ENCODE results near the gene ANP32E. TPM values are rescaled to one million over a fixed set of nuclear protein-coding genes. Genes with fewer than 3 reads are reported as not detected.
A peak's percentile ranks its signal among the peaks of the same experiment; 100 is the strongest.
"Not testable (repeated sequence)": the region's sequence is repeated elsewhere in the genome, so short reads cannot be mapped to it uniquely, and the experiment has no call there.

The ANP32E gene
- total RNA-seq, 4 donors from 2014 or later, result 15.1 to 44.9 (median 24.9) TPM

DNA sequence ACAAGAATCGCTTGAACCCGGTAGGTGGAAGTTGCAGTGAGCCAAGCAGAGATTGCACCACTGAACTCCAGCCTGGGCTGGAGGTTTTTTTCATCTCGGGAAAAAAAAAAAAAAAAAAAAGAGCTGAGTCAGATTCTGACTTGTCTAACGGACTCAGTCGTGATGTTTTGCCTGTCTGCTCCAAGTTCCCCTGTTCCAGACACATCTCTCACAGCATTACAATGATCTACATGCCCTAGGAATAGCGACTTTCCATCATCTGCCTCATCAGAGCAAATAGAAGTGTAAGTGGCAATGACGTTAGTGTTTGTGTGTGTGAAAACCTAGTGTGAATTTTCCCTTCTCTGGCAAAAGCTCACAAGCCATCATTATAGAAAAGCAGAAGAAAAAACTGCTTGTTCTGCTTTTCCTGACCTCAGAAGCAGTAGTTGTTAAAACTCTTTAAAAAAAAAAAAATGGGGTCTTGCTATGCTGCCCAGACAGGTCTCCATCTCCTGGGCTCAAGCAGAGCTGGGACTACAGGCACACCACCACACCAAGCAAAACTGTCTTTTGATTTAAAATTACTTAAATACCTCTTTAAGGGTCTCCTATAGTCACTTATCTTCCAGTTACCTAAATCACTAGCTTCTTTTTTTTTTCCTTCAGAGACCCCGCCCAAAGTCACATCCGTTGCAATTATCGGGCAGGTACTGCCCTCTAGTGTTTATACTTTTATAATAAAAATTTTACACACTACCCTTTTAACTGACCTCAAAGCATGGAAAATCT lies 48.9 kb downstream of the ANP32E start:
- H3K4me1 ChIP-seq, result peaks cover 2% of the 10 kb centered on the region in 2 donors
- intact Hi-C loops (cut with DNase I; ENCODE audit: low total_unique reads) (no loop called here), in situ Hi-C loops (cut with MboI; ENCODE audit: low sequenced_read_pairs in 4 of 4) (loop anchor here in 2 of 4 donors (10.0 to 25.0 kb wide), 2 partner anchors 222 to 225 kb away; no protein-coding TSS in a partner anchor)
- H3K9me3 ChIP-seq, result no peaks in the 10 kb centered on the region
- TF ChIP-seq, protein P1, sequence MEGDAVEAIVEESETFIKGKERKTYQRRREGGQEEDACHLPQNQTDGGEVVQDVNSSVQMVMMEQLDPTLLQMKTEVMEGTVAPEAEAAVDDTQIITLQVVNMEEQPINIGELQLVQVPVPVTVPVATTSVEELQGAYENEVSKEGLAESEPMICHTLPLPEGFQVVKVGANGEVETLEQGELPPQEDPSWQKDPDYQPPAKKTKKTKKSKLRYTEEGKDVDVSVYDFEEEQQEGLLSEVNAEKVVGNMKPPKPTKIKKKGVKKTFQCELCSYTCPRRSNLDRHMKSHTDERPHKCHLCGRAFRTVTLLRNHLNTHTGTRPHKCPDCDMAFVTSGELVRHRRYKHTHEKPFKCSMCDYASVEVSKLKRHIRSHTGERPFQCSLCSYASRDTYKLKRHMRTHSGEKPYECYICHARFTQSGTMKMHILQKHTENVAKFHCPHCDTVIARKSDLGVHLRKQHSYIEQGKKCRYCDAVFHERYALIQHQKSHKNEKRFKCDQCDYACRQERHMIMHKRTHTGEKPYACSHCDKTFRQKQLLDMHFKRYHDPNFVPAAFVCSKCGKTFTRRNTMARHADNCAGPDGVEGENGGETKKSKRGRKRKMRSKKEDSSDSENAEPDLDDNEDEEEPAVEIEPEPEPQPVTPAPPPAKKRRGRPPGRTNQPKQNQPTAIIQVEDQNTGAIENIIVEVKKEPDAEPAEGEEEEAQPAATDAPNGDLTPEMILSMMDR (IDR thresholded peaks at IDR 0.05 in 4 of 5, conservative IDR thresholded peaks at IDR 0.05 in 1 of 5), result peak; percentile 26 to 53 (median 31)
- no peak for TF ChIP-seq POLR2A (IDR thresholded peaks at IDR 0.05)
- H3K27ac ChIP-seq, result no peak overlapping the region
- H3K36me3 ChIP-seq, result no peaks in the 10 kb centered on the region
- no peak overlapping the region for H3K4me3 ChIP-seq
- no peaks in the 10 kb centered on the region for H3K27me3 ChIP-seq
- ATAC-seq (peak; percentile 66 to 73), DNase-seq (no peak)

DNA sequence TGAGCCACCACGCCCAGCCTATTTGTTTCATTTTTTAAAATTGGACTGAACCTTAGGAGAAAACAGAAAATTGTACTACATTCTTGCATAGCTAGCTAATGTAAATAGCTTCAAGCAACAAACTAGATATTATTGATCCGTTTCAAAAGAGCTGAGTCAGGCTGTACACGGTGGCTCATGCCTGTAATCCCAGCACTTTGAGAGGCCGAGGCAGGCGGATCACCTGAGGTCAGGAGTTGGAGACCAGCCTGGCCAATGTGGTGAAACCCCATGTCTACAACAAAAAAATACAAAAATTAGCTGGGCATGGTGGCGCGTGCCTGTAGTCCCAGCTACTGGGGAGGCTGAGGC lies 49.5 kb downstream of the ANP32E start:
- H3K4me1 ChIP-seq; ATAC-seq; H3K36me3 ChIP-seq; H3K27me3 ChIP-seq; intact Hi-C loops (cut with DNase I; ENCODE audit: low total_unique reads); H3K4me3 ChIP-seq; H3K27ac ChIP-seq; DNase-seq; H3K9me3 ChIP-seq: not testable (repeated sequence)
- in situ Hi-C loops (cut with MboI; ENCODE audit: low sequenced_read_pairs in 4 of 4), result loop anchor here in 2 of 4 donors (10.0 to 25.0 kb wide), 2 partner anchors 222 to 224 kb away; no protein-coding TSS in a partner anchor

DNA sequence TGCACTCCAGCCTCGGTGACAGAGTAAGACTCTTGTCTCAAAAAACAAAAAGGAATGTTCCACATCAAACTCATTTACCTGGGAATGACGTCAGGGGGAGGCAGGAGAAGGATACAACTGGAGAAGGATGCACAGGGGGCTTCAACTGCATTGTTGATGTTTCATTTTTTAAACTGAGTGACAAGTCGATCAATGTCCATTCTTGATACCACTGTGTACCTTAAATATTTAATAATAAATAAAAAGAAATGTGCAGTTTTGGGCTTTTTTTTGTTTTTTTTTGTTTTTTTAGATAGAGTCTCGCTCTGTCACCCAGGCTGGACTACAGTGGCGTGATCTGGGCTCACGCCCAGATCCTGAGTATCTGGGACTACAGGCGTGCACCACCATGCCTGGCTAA lies 50.4 kb downstream of the ANP32E start:
- Histone ChIP-seq H3K27me3 (no peaks in the 10 kb centered on the region), H3K27ac (no peak overlapping the region), H3K4me3 (no peak overlapping the region), H3K36me3 (no peaks in the 10 kb centered on the region), H3K9me3 (no peaks in the 10 kb centered on the region), H3K4me1 (no peaks in the 10 kb centered on the region)
- TF ChIP-seq POLR2A (IDR thresholded peaks at IDR 0.05), result no peak
- TF ChIP-seq, protein P1 (IDR thresholded peaks at IDR 0.05 in 4 of 5, conservative IDR thresholded peaks at IDR 0.05 in 1 of 5), result no peak
- intact Hi-C loops (cut with DNase I; ENCODE audit: low total_unique reads) (no loop called here), in situ Hi-C loops (cut with MboI; ENCODE audit: low sequenced_read_pairs in 4 of 4) (loop anchor here in 2 of 4 donors (10.0 to 25.0 kb wide), 2 partner anchors 221 to 223 kb away; no protein-coding TSS in a partner anchor)
- ATAC-seq, result no peak
- no peak for DNase-seq

DNA sequence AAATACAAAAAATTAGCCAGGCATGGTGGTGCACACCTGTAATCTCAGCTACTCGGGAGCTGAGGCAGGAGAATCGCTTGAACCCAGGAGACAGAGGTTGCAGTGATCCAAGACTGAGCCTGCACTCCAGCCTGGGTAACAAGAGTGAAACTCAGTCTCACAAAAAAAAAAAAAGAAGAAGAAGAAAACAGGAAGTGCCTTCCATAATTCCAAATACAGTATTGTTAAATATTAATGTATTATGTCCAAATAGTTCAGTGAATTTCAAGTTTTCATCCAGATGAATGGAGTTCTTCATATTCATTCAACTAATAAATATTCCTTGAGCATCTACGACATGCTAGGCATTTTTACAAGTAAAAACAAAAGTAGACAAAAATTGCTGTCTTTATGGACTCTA lies 52.9 kb downstream of the ANP32E start:
- Histone ChIP-seq H3K27me3 (no peaks in the 10 kb centered on the region), H3K4me1 (no peaks in the 10 kb centered on the region), H3K4me3 (no peak overlapping the region), H3K36me3 (no peaks in the 10 kb centered on the region), H3K9me3 (no peaks in the 10 kb centered on the region), H3K27ac (no peak overlapping the region)
- TF ChIP-seq, protein P1 (IDR thresholded peaks at IDR 0.05 in 4 of 5, conservative IDR thresholded peaks at IDR 0.05 in 1 of 5), result no peak
- TF ChIP-seq POLR2A (IDR thresholded peaks at IDR 0.05), result no peak
- intact Hi-C loops (cut with DNase I; ENCODE audit: low total_unique reads), result no loop called here
- in situ Hi-C loops (cut with MboI; ENCODE audit: low sequenced_read_pairs in 4 of 4), result loop anchor here in 3 of 4 donors (5.0 to 25.0 kb wide), 3 partner anchors 218 to 221 kb away; no protein-coding TSS in a partner anchor
- DNase-seq (no peak), ATAC-seq (no peak)

DNA sequence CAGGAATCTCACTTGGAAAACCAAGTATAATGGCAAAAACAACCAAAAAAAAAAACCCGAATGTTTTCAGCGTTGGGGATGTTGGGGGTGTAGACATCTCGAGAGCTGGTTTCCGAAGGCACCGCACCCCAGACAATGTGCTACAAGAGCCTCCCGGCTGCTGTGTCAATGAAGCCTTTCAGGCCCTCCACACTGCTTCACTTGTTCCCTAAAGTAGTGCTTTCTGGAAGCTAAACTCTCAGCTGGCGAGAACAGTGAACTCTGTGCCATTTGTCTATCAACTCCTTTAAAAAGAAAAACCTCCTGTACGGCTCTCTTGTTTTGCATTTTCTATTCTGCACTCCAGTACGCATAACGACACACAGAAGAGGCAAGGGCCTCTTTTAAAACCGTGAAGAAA lies 53.7 kb downstream of the ANP32E start:
- TF ChIP-seq, protein P1 (IDR thresholded peaks at IDR 0.05 in 4 of 5, conservative IDR thresholded peaks at IDR 0.05 in 1 of 5), result no peak
- no peak for TF ChIP-seq POLR2A (IDR thresholded peaks at IDR 0.05)
- Histone ChIP-seq H3K4me3 (no peak overlapping the region), H3K36me3 (no peaks in the 10 kb centered on the region), H3K4me1 (no peaks in the 10 kb centered on the region), H3K9me3 (no peaks in the 10 kb centered on the region), H3K27me3 (no peaks in the 10 kb centered on the region), H3K27ac (no peak overlapping the region)
- no peak for ATAC-seq
- in situ Hi-C loops (cut with MboI; ENCODE audit: low sequenced_read_pairs in 4 of 4) (loop anchor here in 3 of 4 donors (5.0 to 25.0 kb wide), 3 partner anchors 217 to 220 kb away; no protein-coding TSS in a partner anchor), intact Hi-C loops (cut with DNase I; ENCODE audit: low total_unique reads) (no loop called here)
- DNase-seq, result no peak
